ENCODE measurements around the gene LRRC46. TPM values are rescaled to one million over a fixed set of nuclear protein-coding genes. Genes with fewer than 3 reads are reported as not detected.

Gene LRRC46
- total RNA-seq, 2 donors from 2014 or later: 0.73 to 0.82 TPM

- no peak overlapping the region for H3K4me3 ChIP-seq (ENCODE audit: low read length)
- 94% methylated on average over 12 to 21 of the region's 21 CpGs for WGBS, 2 experiments (ENCODE audit: insufficient coverage in 1 of 2, insufficient read length in 1 of 2)
- H3K9me3 Mint-ChIP-seq: no peaks in the 10 kb centered on the region
- peaks cover 17% of the 10 kb centered on the region for H3K36me3 Mint-ChIP-seq (ENCODE audit: low read depth)
- H3K27ac ChIP-seq (ENCODE audit: low read depth, low read length): no peak overlapping the region
- no peak overlapping the region for H3K4me3 Mint-ChIP-seq
- H3K4me1 Mint-ChIP-seq: peaks cover 6% of the 10 kb centered on the region
- H3K9me3 ChIP-seq (ENCODE audit: control insufficient read depth, low read length): no peaks in the 10 kb centered on the region
- no peaks in the 10 kb centered on the region for H3K27me3 Mint-ChIP-seq (ENCODE audit: insufficient read depth)
- TF ChIP-seq CTCF (conservative IDR thresholded peaks at IDR 0.05): no peak
- H3K9ac ChIP-seq (ENCODE audit: extremely low read depth, low read length, poor library complexity, severe bottlenecking): no peak overlapping the region
- H3K27ac Mint-ChIP-seq: no peak overlapping the region
- DNase-seq: no peak
- no peaks in the 10 kb centered on the region for H3K4me1 ChIP-seq (ENCODE audit: control insufficient read depth, insufficient read depth, low read length)
- no peaks in the 10 kb centered on the region for H3K27me3 ChIP-seq (ENCODE audit: control insufficient read depth, insufficient read depth, low read length, poor library complexity, severe bottlenecking)
- peaks cover 13% of the 10 kb centered on the region for H3K36me3 ChIP-seq (ENCODE audit: control insufficient read depth, insufficient read depth, low read length)
These were observed 15.2 kb upstream of the LRRC46 start for GRCh38 chr17:47816111-47816735.

- Mint-ChIP-seq H3K9me3 (no peaks in the 10 kb centered on the region), H3K27ac (no peak overlapping the region), H3K4me1 (peaks cover 10% of the 10 kb centered on the region), H3K4me3 (no peak overlapping the region), H3K27me3 (ENCODE audit: insufficient read depth) (no peaks in the 10 kb centered on the region), H3K36me3 (ENCODE audit: low read depth) (peaks cover 17% of the 10 kb centered on the region)
- 94 to 98% methylated on average over 7 to 10 of the region's 10 CpGs for WGBS, 2 experiments (ENCODE audit: insufficient coverage in 1 of 2, insufficient read length in 1 of 2)
- TF ChIP-seq CTCF (conservative IDR thresholded peaks at IDR 0.05): no peak
- no peaks in the 10 kb centered on the region for H3K27me3 ChIP-seq (ENCODE audit: control insufficient read depth, insufficient read depth, low read length, poor library complexity, severe bottlenecking)
- H3K4me1 ChIP-seq (ENCODE audit: control insufficient read depth, insufficient read depth, low read length): no peaks in the 10 kb centered on the region
- no peak overlapping the region for H3K9ac ChIP-seq (ENCODE audit: extremely low read depth, low read length, poor library complexity, severe bottlenecking)
- DNase-seq: no peak
- H3K36me3 ChIP-seq (ENCODE audit: control insufficient read depth, insufficient read depth, low read length): peaks cover 13% of the 10 kb centered on the region
- H3K4me3 ChIP-seq (ENCODE audit: low read length): no peak overlapping the region
- no peaks in the 10 kb centered on the region for H3K9me3 ChIP-seq (ENCODE audit: control insufficient read depth, low read length)
- no peak overlapping the region for H3K27ac ChIP-seq (ENCODE audit: low read depth, low read length)
These were observed 14.5 kb upstream of the LRRC46 start for GRCh38 chr17:47816947-47817346.

- H3K4me3 Mint-ChIP-seq: no peak overlapping the region
- Histone ChIP-seq H3K27me3 (ENCODE audit: control insufficient read depth, insufficient read depth, low read length, poor library complexity, severe bottlenecking) (no peaks in the 10 kb centered on the region), H3K36me3 (ENCODE audit: control insufficient read depth, insufficient read depth, low read length) (peaks cover 13% of the 10 kb centered on the region), H3K9me3 (ENCODE audit: control insufficient read depth, low read length) (no peaks in the 10 kb centered on the region), H3K4me1 (ENCODE audit: control insufficient read depth, insufficient read depth, low read length) (no peaks in the 10 kb centered on the region), H3K27ac (ENCODE audit: low read depth, low read length) (no peak overlapping the region), H3K4me3 (ENCODE audit: low read length) (no peak overlapping the region), H3K9ac (ENCODE audit: extremely low read depth, low read length, poor library complexity, severe bottlenecking) (no peak overlapping the region)
- H3K36me3 Mint-ChIP-seq (ENCODE audit: low read depth): peaks cover 18% of the 10 kb centered on the region
- H3K27ac Mint-ChIP-seq: no peak overlapping the region
- TF ChIP-seq CTCF (conservative IDR thresholded peaks at IDR 0.05): no peak
- WGBS, 2 experiments (ENCODE audit: insufficient coverage in 1 of 2, insufficient read length in 1 of 2): 93 to 94% methylated on average over 6 to 11 of the region's 11 CpGs
- H3K4me1 Mint-ChIP-seq: peaks cover 10% of the 10 kb centered on the region
- H3K9me3 Mint-ChIP-seq: no peaks in the 10 kb centered on the region
- no peak for DNase-seq
- no peaks in the 10 kb centered on the region for H3K27me3 Mint-ChIP-seq (ENCODE audit: insufficient read depth)
These were observed 13.3 kb upstream of the LRRC46 start for GRCh38 chr17:47818002-47818695.
